Breast epithelium (tissue), 3 donors: Measurements from ENCODE around the gene RCSD1.

Source experiments
- CTCF ChIP-seq, 3 donors: fragments of 450-650 bp; IDR thresholded peaks; one replicate each; pipeline ENCODE4 v1.5.1; 2016 to 2017; ENCODE audit warnings: antibody characterized with exemption in 3 of 3, mild to moderate bottlenecking in 3 of 3, moderate library complexity in 3 of 3
- POLR2AphosphoS5 ChIP-seq, 3 donors: sonication (generic); formaldehyde crosslinking; IDR thresholded peaks; one replicate each; pipeline ENCODE4 v1.6.1; 2017; ENCODE audit warnings: antibody characterized with exemption in 3 of 3

GRCh38 chr1:167640051-167640450, 10.0 kb downstream of the RCSD1 start:
- no peak for TF ChIP-seq CTCF (IDR thresholded peaks at IDR 0.05)
- TF ChIP-seq POLR2AphosphoS5 (IDR thresholded peaks at IDR 0.05) = no peak
